ENCODE data around the gene THAP5.

The THAP5 gene

DNA sequence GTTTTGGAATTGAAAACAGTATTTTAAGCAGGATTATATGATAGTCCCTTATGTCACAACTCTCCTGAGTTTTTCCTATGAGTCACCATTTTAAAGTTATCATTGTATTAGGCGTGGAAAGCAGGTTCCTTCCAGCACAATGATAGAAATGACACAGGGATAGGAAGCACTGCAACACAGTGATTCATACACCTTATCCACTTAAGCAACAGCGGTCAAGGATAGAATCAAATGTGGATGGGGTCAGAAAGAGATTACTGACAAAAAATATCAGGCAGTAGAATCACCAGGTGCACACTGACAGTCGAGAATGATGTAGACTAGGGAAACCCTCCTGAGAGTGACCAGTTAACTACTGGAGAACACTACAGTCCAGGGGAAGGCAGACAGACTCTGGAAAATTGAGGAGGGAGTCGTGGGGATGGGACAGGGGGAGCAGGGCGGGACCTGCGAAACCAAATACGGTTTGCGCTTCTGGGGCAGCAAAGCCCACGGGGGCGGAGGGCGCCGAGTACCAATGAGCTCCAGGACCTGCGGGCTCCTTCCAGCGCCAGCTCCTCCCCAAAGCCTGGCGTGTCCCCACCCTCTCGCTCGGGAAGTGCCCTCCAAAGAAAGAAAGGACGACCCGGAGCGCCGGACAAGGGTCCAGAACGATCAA lies 44.0 kb downstream of the THAP5 start:
- H3K4me3 ChIP-seq (ENCODE audit: low read depth, low read length) = peak overlapping the region; percentile 59
- TF ChIP-seq, protein P1, sequence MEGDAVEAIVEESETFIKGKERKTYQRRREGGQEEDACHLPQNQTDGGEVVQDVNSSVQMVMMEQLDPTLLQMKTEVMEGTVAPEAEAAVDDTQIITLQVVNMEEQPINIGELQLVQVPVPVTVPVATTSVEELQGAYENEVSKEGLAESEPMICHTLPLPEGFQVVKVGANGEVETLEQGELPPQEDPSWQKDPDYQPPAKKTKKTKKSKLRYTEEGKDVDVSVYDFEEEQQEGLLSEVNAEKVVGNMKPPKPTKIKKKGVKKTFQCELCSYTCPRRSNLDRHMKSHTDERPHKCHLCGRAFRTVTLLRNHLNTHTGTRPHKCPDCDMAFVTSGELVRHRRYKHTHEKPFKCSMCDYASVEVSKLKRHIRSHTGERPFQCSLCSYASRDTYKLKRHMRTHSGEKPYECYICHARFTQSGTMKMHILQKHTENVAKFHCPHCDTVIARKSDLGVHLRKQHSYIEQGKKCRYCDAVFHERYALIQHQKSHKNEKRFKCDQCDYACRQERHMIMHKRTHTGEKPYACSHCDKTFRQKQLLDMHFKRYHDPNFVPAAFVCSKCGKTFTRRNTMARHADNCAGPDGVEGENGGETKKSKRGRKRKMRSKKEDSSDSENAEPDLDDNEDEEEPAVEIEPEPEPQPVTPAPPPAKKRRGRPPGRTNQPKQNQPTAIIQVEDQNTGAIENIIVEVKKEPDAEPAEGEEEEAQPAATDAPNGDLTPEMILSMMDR (IDR thresholded peaks at IDR 0.05; ENCODE audit: insufficient read depth, low read depth, low read length, missing control alignments) = no peak
- no peak for DNase-seq (ENCODE audit: low read depth)

DNA sequence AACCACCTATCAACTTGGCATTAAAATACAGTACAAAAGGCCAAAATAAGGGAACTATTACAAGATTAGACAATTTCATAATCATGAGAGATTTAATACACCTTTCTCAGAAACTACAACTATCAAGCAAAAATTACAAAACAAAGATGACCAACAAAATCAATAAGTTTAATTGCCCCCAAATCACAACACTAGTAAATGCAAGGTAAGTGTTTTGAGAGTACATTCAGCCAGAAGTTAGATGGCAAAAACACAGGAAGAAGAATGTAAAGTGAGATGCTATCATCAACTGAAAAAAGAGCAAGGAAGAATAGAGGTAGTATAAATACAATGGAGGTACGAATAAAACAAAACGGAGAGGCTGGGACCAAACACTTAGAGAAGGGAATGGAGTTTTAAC lies 46.7 kb downstream of the THAP5 start:
- no peak overlapping the region for H3K4me3 ChIP-seq (ENCODE audit: low read depth, low read length)
- TF ChIP-seq, protein P1 (IDR thresholded peaks at IDR 0.05; ENCODE audit: insufficient read depth, low read depth, low read length, missing control alignments) = no peak
- DNase-seq (ENCODE audit: low read depth) = no peak

DNA sequence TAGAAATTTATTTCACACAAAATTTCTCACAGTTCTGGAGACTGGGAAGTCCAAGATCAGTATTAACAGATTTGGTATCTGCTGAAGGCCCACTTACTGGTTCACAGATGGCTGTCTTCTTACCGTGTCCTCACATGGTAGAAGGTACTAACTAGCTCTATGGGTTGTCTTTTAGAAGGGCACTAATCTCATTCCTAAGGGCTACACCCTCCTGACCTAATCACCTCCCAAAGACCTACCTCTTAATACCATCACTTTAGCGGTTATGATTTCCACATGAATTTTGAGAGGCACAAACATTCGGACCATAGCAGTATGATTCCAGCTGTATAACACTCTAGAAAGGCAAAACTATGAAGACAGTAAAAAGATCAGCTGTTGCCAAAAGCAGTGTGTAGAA lies 51.6 kb downstream of the THAP5 start:
- TF ChIP-seq, protein P1 (IDR thresholded peaks at IDR 0.05; ENCODE audit: insufficient read depth, low read depth, low read length, missing control alignments) = no peak
- no peak for DNase-seq (ENCODE audit: low read depth)
- no peak overlapping the region for H3K4me3 ChIP-seq (ENCODE audit: low read depth, low read length)

DNA sequence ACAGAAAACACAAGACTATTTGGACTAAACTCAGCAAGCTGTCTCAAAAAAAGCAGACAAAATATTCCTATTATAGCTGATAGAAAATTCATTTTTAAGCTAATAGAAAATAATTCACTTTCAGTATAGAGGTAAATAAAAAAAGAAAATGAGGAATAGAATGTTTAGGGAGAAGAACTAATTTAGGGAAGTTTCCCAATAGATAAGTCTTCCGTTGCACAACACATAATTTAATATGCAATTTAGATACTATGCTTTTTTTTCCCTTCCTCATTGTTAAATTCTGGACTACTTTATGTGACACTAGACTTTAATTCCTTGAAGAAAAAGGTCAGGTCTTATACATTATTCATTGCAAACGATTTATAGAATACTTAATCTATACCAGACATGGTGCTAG lies 53.9 kb downstream of the THAP5 start:
- TF ChIP-seq, protein P1 (IDR thresholded peaks at IDR 0.05; ENCODE audit: insufficient read depth, low read depth, low read length, missing control alignments) = no peak
- H3K4me3 ChIP-seq (ENCODE audit: low read depth, low read length) = no peak overlapping the region
- DNase-seq (ENCODE audit: low read depth) = no peak

DNA sequence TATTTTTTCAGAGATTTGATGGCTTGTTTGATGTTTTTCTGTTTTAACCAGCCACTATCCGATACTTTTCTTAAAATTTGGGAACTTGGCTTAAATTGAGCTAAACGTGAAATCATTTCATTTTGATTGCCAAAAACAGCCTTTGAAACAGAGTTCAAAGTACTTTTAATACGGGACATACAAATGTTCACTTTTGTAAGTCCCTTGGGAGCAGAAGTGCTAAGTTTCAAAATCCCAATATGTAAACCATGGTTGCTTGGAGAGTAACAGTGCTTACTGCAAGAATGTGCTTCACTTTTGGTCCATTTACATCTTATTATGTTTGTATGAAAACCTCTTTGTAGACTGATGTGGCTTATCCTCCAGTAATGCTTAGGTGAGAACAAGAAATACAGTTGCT lies 54.5 kb downstream of the THAP5 start:
- DNase-seq (ENCODE audit: low read depth) = no peak
- TF ChIP-seq, protein P1 (IDR thresholded peaks at IDR 0.05; ENCODE audit: insufficient read depth, low read depth, low read length, missing control alignments) = no peak
- H3K4me3 ChIP-seq (ENCODE audit: low read depth, low read length) = no peak overlapping the region
